Effector CD4-positive, alpha-beta T cell (primary cell): ENCODE results near the gene UBE2U.
"Not testable (repeated sequence)": the region's sequence is repeated elsewhere in the genome, so short reads cannot be mapped to it uniquely, and the experiment has no call there.

ENCODE experiments used
- DNase-seq: peaks from one replicate; pipeline ENCODE4 v3.0.0-alpha.2; 2020

The UBE2U gene

GRCh38 chr1:64242895-64243756 lies 39.7 kb downstream of the UBE2U start:
- DNase-seq, result no peak

- no peak for DNase-seq
Observed at GRCh38 chr1:64243757-64244080, 40.3 kb downstream of the UBE2U start.

- no peak for DNase-seq
Observed at GRCh38 chr1:64245495-64245894, 42.1 kb downstream of the UBE2U start.

- DNase-seq, result no peak
Observed at GRCh38 chr1:64246294-64246917, 43.0 kb downstream of the UBE2U start.

GRCh38 chr1:64248065-64248464 lies 44.6 kb downstream of the UBE2U start:
- DNase-seq, result no peak

GRCh38 chr1:64250472-64250871 lies 47.0 kb downstream of the UBE2U start:
- not testable (repeated sequence) for DNase-seq

- DNase-seq, result no peak
Observed at GRCh38 chr1:64251971-64252370, 48.5 kb downstream of the UBE2U start.

- DNase-seq, result not testable (repeated sequence)
Observed at GRCh38 chr1:64257233-64257632, 53.8 kb downstream of the UBE2U start.

- not testable (repeated sequence) for DNase-seq
Observed at GRCh38 chr1:64258444-64258843, 55.0 kb downstream of the UBE2U start.

GRCh38 chr1:64263335-64263734 lies 59.9 kb downstream of the UBE2U start:
- DNase-seq, result no peak

- no peak for DNase-seq
Observed at GRCh38 chr1:64263856-64264255, 60.4 kb downstream of the UBE2U start.

GRCh38 chr1:64265141-64265540 lies 61.7 kb downstream of the UBE2U start:
- no peak for DNase-seq

- DNase-seq, result no peak
Observed at GRCh38 chr1:64266991-64267390, 63.6 kb downstream of the UBE2U start.

- DNase-seq, result peak; percentile 56
Observed at GRCh38 chr1:64268653-64269557, 65.5 kb downstream of the UBE2U start.

GRCh38 chr1:64269558-64269884 lies 66.1 kb downstream of the UBE2U start:
- no peak for DNase-seq

GRCh38 chr1:64280001-64280400 lies 76.6 kb downstream of the UBE2U start:
- DNase-seq, result no peak

- no peak for DNase-seq
Observed at GRCh38 chr1:64282351-64282750, 78.9 kb downstream of the UBE2U start.

- no peak for DNase-seq
Observed at GRCh38 chr1:64287071-64287470, 83.6 kb downstream of the UBE2U start.

GRCh38 chr1:64290420-64290819 lies 87.0 kb downstream of the UBE2U start:
- DNase-seq, result no peak

- DNase-seq, result no peak
Observed at GRCh38 chr1:64291931-64292330, 88.5 kb downstream of the UBE2U start.

GRCh38 chr1:64292399-64292798 lies 89.0 kb downstream of the UBE2U start:
- no peak for DNase-seq

GRCh38 chr1:64293820-64294219 lies 90.4 kb downstream of the UBE2U start:
- no peak for DNase-seq

GRCh38 chr1:64295136-64295535 lies 91.7 kb downstream of the UBE2U start:
- no peak for DNase-seq

- DNase-seq, result no peak
Observed at GRCh38 chr1:64295561-64295960, 92.1 kb downstream of the UBE2U start.
